GM19467 (cell line): Measurements from ENCODE around the gene B2M.
"Not testable (repeated sequence)": the region's sequence is repeated elsewhere in the genome, so short reads cannot be mapped to it uniquely, and the experiment has no call there.

ENCODE experiments used
- ATAC-seq: cut with Tn5 transposase; IDR thresholded peaks from one replicate; pipeline ENCODE4 v1.9.1; 2021; ENCODE audit warnings: mild to moderate bottlenecking, moderate library complexity; ENCODE audit not compliant: unreplicated experiment

Gene B2M

DNA sequence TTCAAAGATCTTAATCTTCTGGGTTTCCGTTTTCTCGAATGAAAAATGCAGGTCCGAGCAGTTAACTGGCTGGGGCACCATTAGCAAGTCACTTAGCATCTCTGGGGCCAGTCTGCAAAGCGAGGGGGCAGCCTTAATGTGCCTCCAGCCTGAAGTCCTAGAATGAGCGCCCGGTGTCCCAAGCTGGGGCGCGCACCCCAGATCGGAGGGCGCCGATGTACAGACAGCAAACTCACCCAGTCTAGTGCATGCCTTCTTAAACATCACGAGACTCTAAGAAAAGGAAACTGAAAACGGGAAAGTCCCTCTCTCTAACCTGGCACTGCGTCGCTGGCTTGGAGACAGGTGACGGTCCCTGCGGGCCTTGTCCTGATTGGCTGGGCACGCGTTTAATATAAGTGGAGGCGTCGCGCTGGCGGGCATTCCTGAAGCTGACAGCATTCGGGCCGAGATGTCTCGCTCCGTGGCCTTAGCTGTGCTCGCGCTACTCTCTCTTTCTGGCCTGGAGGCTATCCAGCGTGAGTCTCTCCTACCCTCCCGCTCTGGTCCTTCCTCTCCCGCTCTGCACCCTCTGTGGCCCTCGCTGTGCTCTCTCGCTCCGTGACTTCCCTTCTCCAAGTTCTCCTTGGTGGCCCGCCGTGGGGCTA is at the start of gene B2M, which contains the start of gene PATL2:
B2M (plus strand) TSS at position 422 of the 647 bp plus-strand sequence; CDS start at position 452, 30 bp downstream.
PATL2 (minus strand) TSS at position 228 of the 647 bp plus-strand sequence. CDS start 34,833 bp downstream, outside the sequence.
- peak; percentile 80 for ATAC-seq

DNA sequence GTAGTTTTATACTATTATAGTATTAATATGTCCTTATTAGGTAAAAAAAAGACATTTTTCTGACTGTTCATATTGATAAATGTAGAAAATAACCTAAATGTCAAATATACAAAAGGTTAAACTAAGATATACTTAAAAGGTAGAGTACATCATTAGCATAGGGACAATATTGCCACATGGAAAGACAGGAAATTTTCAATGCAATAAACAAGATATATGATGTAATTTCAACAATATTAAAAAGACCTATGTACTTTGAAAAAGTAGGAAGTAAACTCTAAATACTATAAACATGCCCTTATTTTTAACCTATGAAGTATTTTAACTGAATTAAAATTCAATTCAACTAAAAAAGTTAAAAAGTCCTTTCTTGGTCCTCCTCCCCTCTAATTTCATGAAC is 49.7 kb upstream of the B2M start:
- ATAC-seq, result no peak

GRCh38 chr15:44662478-44663409 is 48.6 kb upstream of the B2M start:
- ATAC-seq, result peak; percentile 49

- ATAC-seq, result peak; percentile 70
These were observed 47.7 kb upstream of the B2M start, which contains the start of gene SPG11 for GRCh38 chr15:44663410-44664308. Gene SPG11 (minus strand): TSS chr15:44663662. CDS start chr15:44663647, 15 bp downstream.

GRCh38 chr15:44666210-44667038 is 44.9 kb upstream of the B2M start:
- no peak for ATAC-seq

- no peak for ATAC-seq
These were observed 44.3 kb upstream of the B2M start for GRCh38 chr15:44667039-44667360.

GRCh38 chr15:44668921-44669320 is 42.4 kb upstream of the B2M start:
- no peak for ATAC-seq

- no peak for ATAC-seq
These were observed 41.0 kb upstream of the B2M start for GRCh38 chr15:44670087-44670950.

- no peak for ATAC-seq
These were observed 37.7 kb upstream of the B2M start for GRCh38 chr15:44673639-44674038.

GRCh38 chr15:44675911-44676310 is 35.4 kb upstream of the B2M start:
- ATAC-seq, result no peak

DNA sequence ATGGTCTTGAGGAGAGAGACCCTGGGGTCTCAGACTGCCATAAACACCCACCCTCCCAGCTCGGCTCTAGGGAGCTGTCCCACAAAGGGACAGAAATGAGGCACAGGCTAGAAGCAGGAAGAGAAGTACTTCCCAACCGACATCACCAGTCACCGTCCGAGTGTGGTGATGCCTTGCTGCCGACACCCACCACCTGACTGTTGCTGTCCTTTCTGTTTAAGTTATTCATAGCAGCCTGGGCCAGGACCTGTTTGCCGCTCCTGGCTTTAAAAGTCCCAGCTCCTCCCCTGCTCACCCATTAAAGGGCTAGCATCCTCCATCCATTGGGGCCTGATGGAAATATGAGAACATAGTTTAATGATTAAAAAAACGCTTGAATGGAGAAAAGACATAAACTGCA is 34.6 kb upstream of the B2M start:
- ATAC-seq, result no peak

- ATAC-seq, result no peak
These were observed 29.1 kb upstream of the B2M start for GRCh38 chr15:44682211-44682610.

DNA sequence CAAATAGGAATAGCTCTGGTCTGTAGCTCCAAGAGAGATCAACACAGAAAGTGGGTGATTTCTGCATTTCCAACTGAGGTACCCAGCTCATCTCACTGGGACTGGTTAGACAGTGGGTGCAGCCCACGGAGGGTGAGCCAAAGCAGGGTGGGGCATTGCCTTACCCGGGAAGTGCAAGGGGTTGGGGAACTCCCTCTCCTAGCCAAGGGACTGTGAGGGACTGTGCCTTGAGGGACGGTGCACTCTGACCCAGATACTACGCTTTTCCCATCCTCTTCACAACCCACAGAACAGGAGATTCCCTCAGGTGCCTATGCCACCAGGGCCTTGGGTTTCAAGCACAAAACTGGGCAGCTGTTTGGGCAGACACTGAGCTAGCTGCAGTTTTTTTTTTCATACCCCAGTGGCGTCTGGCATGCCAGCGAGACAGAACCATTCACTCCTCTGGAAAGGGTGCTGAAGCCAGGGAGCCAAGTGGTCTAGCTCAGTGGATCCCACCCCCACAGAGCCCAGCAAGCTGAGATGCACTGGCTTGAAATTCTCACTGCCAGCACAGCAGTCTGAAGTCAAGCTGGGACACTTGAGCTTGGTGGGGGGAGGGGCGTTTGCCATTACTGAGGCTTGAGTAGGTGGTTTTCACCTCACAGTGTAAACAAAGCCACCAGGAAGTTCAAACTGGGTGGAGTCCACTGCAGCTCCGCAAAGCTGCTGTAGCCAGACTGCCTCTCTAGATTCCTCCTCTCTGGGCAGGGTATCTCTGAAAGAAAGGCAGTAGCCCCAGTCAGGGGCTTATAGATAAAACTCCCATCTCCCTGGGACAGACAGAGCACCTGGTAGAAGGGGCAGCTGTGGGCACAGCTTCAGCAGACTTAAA is 28.3 kb upstream of the B2M start:
- ATAC-seq, result not testable (repeated sequence)

GRCh38 chr15:44689318-44689717 is 22.0 kb upstream of the B2M start:
- not testable (repeated sequence) for ATAC-seq

GRCh38 chr15:44690245-44690644 is 21.1 kb upstream of the B2M start:
- ATAC-seq, result not testable (repeated sequence)

DNA sequence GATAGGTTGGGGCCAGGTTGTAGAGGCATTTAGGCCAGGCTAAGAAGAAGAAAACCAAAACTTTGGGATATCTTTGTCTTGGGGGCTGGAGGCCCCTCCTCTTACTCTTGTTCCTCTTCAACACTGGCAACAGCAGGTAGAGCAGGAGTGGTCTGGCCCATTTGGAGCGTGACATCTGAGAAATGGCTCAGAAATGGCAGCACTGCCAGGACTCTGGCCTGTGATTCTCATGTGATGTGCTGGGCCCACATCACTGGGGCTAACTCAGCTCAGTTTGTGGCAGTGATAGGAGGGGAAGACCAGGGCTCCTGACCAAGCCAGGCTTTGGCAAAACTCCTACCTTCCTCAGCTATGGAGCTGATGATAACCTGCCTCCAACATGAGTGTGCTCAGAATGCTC is 18.7 kb upstream of the B2M start:
- no peak for ATAC-seq

GRCh38 chr15:44694416-44694815 is 16.9 kb upstream of the B2M start:
- ATAC-seq, result no peak

DNA sequence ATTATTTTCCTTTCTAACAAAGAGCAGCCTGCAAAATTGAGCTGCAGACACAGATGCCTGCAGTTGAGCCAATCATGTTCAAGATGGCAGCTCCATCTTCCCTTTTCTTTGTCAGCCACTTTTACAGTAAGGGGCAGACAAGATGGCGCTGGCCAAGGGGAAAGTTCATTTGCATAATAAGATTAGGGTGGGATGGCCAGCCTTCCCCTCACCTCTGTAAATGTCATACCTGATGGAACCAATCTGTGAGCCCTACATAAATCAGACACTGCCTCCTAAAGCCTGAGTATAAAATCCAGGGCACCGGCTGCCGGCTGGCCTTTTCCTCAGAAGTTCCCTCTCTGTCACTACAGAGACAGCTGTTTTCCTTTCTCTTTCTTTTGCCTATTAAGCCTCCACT is 16.0 kb upstream of the B2M start:
- no peak for ATAC-seq
